Activated T-cell treated with anti-CD3 and anti-CD28 coated beads, Interleukin-2, amount 50 U/mL, for 48 hours (primary cell): ENCODE measurements around the gene LAMA5.

Source experiments
- DNase-seq, 2 experiments: peaks; one replicate each; pipeline ENCODE4 v3.0.0-alpha.2; 2020

Gene LAMA5

DNA sequence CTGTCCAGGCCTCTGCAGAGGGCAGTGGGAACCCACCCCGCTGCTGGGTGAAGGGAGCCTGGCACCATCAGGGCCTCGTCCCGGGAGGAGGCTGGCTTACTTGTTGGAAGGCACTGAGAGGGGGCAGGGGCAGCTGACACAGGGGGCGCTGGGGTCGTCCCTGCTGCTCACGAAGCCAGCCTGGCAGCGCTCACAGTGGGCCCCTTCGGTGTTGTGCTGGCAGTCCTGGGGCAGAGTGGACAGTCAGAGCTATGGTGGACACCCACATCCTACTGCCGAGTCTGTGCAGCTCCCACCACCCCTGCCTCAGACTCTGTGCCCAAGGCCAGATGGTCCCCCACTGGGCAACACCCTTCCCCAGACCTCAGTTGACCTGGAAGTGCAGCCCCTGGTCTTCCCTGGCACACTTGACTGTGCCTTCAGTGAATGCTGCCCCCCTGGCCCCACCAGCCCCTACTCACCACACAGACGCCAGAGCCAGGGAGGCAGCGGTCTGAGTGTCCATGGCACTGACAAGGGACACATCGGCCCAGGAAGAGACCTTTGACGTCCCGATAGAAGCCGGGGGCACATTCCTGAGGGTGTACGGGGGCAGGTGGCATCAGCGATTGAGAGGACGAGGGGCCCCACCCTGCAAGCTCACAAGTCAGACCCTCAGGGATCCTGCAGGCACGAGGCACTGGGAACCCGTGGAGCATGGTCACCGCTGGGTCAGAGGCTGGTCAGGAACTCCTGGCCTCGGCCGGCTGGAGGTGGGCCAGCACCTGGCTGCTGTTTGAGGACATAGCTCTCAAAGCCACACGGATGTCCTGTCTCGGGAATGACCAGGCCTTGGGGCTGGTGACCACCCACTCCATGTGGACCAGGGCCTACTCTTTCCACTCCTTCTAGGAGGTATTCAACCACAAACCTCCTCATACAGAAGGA lies 42.9 kb downstream of the LAMA5 start:
- no peak for DNase-seq

DNA sequence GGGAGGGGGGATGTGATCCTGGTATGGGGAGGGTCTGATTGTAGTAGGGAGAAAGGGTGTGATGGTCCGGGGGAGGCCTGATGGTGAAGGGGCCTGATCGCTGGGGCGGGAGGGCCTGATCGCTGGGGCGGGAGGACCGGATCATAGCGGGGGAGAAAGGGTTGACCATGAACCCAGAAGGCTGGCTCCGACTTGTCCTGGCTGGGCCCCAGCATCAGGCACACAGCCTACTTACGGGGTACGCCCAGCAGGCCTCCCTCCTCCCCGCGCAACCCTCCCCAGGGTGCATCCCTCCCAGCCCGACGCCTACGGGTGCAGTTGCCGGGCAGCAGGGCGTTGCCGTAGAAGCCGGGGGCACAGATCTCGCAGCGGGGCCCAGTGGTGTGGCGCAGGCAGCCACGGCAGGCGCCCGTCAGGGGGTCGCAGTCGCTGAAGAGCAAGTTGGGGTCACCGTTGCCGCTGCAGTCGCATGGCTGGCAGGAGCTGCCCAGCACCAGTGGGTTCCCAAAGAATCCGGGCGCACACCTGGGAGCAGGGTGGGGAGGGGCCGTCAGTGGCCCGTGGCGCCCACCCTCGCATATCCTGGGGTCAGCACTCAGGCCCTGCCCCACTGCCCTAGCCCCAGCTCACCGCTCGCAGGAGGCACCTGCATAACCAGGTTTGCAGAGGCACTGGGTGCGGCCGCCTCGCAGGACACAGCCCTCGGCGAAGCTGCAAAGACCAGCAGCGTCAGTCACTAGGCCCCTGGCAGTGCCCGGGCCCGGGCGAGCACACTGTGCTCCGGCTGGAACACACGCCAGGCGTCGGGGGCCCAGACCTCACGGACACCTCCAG lies 43.7 kb downstream of the LAMA5 start:
- DNase-seq = no peak

DNA sequence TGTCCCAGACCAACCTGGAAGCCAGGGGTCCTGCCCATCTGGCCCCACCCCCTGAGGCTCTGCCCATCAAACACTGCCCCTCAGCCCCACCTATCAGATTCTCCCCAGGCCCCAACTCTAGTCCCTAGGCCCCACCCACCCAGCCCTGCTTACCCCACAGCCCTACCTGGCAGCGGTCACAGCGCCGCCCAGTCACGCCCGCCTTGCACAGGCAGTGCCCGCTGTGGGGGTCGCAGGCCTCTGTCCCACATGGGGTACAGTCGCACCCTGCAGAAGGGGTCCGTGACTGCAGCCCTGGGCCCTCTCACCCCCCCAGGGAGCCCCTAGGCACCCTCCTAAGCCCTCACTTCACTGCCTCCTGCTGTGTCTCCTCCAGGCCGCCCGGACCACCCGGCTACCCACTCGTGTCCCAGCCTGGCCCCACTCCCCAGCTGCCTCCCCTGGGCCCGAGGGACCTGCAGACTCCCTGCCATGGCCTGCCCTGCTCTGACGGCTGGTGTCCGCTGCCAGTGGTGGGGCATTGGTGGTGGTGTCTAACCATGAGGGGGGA lies 44.5 kb downstream of the LAMA5 start:
- DNase-seq = no peak

DNA sequence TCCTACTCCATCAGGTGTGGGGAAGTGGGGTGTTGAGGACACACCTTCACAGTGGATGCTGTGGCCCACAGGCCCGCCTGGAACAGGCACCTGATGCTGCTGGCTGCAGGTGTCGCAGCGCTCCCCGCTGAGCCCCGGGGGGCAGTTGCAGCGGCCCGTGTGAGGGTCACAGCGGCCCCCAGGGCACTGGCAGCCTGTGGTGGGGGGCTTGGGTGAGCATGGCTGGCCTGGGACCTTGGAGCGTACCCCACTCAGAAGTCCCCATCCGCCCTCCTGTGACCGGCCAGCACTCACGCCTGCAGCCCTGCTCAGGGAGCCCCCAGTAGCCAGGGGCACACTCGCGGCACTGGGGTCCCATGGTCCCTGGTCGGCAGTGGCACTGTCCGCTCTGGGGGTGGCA lies 45.1 kb downstream of the LAMA5 start:
- DNase-seq = no peak

DNA sequence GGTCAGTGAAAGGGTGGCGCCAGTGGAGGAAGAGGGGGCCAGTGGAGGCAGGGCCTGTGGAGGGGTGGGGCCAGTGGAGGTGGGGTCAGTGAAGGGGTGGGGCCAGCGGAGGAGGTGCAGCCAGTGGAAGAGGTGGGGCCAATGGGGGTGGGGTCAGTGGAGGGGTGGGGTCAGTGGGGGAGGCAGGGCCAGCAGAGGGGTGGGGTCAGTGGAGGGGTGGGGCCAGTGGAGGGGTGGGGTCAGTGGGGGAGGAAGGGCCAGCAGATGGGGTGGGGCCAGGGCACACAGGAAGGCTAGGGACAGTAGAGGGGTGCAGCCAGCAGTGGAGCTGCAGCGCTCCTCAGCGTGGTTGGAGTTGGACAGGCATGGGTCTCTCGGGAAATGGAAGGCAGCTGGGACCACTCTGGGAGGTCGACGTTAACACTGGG lies 45.6 kb downstream of the LAMA5 start:
- DNase-seq = peak in 1 of 2 experiments; percentile 40

DNA sequence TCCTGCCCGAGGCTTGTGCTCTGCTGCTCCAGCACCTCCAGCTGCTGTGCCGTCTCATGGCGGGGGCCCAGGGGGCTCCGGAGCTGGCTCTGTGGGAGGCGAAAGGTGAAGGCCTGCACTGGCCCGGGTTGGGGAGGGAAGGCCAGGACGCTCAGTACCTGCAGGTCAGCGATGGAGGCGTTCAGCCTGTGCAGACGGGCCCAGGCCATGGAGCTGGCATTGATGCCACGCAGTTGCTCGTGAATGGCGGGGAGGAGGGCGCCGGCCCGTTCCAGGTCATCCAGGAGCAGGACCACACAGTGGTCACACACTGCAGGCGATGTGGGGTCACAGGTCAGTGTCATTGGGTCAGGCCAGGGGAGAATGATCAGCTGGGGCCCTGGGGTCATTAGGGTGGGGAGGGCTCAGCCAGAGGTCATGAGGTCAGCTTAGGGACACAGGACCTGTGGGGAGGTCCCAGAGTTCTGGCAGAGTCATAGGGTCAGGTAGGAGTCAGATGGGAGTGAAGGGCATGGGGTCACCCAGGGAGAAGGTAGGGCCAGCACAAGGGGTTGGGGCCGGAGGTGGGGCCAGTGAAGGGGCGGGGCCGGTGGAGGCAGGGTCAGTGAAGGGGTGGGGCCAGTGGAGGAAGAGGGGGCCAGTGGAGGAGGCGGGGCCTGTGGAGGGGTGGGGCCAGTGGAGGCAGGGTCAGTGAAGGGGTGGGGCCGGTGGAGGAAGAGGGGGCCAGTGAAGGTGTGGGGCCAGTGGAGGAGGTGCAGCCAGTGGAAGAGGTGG lies 46.3 kb downstream of the LAMA5 start:
- DNase-seq = peak in 1 of 2 experiments; percentile 36

DNA sequence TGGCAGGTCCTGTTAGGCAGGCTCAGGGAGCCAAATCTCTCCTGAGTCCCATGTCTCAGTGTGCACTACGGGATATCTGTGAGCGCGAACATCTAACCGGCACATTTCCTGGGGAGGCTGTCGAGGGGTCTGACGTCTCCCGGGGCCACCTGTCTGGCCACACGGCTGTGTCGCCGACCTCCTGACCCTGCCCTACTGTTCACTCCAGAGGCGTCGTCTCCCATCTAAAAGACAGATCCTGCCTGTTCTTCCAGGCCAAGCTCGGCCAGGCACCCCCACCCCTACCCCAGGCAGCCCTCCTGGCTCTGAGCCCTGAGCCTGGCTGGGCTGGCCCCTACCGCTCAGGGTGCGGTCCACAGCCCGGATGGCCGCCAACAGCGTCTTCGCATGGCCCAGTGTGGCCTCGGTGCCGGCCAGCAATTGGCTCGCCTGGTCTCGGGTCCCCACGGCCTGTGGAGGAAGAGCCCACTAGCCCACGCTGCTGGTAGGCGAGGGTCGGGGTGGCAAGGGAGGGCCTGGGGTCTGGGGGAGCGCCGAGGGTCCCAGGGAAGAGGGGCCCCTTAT lies 47.7 kb downstream of the LAMA5 start:
- DNase-seq = no peak

DNA sequence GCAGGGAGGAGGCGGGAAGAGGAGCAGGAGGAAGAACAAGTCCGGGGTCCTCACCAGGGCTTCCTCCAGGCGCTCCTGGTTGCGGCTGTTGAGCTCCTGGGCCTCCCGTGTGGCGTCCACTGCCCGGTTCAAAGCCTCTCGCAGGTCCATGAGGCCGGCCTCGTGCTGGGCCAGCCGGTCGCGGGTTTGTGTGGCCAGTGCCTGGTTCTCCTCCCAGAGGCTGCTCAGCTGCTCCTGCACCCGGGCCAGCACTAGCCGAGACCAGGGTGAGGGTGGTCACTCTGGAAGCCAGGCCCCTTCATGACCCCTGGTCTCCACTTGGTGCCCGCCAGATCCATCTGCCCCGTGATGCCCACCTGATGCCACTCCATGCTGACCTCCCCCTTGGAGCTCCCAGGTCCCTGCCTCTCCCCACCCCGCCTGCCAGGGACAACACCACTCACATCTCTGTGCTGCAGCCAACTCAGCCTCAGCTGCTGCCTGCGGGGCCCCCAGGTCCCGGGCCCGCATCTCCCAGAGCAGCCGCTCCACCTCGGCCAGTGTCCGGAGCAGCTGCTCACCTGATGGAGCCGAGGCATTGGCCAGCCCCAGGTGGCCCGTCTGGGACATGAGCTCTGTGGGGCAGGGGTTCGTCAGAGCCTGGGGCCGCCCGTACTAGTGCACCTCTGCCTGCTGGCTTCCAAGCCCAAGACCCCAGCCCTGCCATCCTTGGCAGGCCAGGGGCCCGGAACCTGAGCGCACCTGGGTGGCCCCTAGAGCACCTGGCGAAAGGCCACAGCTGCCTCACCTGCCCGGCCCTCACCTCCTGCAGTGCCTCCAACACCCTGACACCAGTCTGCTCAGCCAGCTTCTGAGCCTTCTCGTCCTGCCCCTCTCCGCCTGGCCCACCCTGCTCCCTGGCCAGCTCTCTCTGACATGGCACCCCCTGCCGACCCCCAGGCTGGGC lies 48.4 kb downstream of the LAMA5 start:
- DNase-seq = no peak

DNA sequence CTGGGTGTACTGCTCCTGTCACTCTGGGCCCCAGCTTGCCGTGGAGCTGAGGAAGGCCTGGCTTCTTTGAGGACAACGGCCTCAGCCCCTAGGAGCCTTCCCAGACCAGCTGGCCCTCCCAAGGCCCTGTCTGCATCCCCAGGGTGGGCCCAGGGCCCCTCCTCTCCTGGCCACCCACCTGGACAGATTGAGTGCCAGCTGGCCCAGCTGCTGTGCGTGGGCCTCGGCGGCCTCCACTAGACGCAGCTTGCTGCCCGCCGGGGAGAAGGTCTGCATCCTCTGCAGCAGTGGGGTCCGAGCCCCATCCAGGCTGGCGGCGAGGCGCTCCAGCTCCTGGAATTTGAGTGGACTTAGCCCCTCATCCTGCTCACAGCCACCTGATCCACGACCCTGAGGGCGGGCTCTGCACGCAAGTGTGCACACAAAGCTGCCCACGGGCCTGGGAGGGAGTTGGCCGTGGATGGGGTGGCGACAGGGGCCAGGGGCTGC lies 49.9 kb downstream of the LAMA5 start:
- no peak for DNase-seq

DNA sequence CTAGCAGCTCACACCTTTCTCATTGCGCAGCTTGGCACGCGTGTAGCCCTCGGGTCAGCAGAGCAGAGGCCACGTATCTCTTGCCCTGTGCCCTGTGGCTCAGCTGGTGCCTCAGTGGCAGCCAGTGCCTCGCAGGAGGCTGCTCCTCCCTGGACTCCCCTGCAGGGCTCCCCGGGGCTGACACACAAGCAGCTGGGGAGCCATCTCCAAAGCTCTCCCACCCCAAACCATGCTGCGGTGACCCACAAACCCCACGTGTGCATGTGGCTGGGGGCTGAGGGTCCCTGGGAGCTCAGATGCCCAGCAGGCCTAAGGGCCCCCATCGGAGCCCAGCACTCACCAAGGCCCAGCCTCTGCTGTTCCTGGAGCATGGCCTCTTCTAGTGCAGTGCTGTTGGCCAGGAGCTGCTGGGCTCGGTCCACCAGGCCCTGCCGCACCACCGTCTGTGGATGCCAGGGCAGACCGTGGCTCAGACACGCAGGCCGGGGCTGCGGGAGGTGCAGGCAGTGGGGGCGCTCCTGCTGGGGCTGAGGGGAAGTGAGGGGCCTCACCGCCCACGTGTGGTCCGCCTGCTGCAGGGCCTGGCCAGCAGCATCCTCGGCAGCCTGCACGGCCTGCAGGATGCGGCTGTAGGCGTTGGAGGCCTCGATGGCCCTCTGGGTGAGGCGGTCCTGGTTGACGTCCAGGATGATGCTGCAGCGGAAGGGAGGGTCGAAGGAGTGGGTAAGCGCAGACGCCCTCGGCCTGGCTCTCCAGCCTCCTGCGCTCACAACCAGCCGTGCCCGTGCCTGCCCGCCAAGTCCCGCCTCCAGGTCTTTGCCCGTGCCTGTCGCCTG lies 50.6 kb downstream of the LAMA5 start:
- DNase-seq = no peak

DNA sequence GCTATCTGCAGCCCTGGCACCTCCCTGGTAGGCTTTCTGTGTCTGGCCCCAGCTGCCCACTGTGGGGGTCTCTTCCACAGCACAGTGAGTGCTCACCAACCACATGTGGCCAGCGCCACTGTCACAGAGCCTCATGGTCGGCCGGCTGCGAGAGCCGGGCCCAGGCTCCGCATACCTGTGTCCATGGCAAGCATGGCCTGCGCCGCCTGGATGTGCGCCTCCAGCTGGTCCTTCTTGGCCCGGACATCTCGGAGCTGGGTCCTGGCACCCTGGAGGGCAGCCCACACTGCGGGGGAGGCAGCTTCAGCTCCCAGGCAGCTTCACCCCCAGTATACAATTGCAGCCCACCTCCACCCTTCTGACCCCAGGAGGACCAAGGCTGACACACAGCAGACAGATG lies 51.3 kb downstream of the LAMA5 start:
- no peak for DNase-seq

DNA sequence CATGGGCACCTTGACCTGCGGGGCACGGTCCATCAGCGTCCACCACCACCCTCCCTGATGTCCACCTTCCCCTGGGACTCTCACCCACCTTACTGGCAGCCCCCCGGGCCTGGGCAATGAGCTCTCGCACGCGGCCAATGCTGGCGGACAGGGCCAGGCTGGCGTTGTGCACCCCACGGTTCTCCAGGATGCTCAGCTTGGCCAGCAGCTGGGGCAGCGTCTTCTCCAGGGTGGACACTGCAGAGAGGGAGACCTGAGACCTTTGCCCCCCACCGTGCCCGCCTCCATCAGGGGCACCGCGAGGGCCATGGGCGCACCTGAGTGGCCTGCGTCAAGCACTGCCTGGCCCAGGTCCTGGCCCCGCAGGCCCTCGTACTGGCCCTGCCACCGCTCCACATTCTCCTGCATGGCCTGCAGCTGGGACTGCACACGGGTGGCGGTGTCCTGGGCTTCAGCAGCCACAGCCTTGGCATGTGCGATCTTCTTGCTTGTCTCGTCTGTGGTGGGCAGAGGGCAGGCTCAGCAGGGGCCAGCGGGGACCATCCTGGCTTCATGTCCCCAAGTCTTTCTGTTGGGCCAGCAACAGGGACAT lies 52.3 kb downstream of the LAMA5 start:
- DNase-seq = no peak

DNA sequence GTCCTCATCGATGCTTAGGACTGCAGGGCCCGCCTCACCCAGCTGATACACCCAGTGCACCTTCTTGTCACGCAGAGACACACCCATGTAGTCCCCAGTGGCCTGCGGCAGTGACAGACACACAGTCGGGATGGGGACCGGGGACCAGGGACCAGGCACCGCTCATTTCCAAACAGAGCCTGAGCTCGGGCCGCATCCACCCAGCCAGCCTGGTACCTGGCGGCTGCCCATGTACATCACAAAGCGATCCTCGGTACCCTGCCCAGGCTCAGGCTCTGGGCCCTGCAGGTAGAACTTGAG lies 52.8 kb downstream of the LAMA5 start:
- DNase-seq = no peak

DNA sequence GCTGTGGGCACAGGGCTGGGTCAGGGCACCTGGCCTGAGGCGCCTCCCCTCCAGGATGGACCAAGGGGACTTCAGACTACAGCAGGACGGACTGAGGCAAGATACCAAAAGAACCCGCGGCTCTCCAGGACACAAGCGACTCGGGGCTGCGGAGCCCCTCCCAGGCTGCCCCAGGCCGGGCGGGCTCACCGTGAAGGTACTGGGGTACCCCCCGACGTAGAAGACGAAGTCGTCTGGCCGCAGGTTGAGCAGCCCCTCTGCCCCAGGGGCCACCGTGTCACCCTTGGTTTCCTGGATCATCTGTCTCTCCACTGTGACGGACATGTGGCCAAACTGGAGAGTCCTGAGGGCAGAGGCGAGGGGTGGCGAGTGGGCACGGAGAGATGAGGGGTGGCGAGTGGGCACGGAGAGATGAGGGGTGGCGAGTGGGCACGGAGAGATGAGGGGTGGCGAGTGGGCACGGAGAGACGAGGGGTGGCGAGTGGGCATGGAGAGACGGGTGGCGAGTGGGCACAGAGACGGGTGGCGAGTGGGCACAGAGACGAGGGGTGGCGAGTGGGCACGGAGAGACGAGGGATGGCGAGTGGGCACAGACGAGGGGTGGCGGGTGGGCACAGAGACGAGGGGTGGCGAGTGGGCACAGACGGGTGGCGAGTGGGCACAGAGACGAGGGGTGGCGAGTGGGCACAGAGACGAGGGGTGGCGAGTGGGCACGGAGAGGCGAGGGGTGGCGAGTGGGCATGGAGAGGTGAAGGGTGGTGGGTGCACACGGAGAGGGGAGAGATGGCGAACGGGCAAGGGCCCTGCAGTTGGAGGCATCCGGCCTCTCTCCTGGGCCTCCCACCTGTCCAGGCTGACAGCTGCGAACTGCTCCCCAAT lies 53.4 kb downstream of the LAMA5 start:
- DNase-seq = no peak

DNA sequence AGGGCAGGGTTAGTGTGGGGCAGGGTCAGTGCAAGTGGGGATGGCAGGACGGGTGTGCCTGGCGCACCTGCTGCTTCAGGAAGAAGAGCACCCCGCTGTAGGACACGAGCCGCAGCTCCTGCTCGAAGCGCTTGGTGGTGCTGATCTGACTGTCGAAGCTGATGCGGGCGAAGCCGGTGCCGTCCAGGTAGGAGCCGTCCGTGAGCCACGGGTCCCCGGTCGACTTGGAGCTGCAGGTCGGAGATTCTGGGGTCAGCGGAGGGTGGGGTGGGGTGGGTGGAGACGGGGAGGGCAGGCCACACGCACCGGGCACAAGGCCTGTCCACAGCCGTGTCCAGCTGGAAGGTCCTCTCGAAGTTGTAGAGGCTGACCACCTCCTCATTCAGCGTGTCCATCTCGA lies 54.1 kb downstream of the LAMA5 start:
- no peak for DNase-seq

DNA sequence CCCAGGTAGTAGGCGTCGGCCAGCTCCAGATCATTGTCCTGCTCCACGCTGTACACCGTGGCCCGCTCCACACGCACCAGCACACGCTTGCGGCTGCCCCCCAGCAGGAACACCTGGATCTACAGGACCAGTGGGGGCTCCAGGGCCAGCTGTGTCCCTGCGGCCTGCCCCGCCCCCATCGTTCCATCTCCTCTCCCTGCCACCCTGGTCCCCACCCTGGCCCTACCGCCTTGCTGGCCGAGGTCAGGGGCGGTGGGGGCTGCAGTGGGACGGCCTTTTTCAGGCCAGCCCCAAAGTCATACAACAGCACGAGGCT lies 54.5 kb downstream of the LAMA5 start:
- no peak for DNase-seq

DNA sequence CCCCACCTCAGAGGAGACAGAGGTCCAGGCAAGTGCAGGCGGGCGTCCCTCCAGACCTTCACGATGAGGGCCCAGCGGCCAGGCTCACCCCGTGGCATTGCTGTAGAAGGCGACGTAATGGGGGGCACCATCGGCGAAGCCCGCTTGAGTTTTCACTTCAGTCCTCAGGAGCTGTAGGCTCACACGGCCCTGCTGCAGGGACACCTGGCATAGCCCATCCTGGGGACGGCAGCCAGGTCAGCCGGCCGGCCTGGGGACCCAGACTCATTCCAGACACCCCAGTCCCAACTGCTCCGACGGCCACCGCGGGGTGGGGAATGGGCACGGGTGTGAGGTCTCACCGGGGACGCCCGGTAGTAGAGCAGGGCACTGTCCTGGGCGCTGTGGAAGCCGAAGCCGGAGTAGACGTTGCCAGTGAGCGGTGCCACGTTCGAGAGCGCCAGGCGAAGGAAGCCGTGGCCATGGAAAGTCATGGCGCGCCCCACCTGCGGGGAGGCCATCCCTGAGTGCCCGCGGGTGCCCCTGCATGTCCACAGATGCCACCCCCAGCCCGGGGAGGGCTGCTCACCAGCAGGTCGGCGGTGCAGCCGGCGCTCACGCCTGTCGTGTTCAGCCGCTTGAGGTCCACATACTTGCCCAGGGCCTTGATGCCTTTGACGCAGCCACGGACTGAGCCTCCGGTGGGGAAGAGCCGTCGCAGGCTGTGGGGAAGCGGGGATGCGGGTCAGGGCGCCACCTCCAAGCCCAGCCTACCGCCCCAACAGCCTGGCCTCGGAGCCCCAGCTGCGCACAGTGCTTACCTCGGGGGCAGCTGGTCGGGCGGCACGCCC lies 55.1 kb downstream of the LAMA5 start:
- DNase-seq = no peak

DNA sequence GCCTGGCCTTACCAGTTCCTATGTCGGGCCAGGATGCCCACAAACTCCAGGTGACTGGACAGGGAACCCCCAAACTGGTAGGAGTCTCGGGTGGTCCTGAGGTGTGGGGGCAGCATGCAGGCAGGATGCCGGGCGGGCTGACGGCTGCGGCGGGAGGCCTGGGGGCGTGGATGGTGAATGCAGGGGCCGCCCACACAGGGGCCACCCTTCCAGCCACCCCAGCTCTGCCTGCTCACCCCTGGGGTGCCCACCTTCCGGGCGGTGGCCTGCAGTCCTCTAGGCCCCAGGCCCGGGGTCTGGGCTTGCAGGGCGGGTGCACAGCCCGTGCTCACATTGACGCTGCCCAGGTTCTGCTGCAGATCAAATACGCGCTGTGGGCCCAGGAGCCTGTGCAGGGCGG lies 56.0 kb downstream of the LAMA5 start:
- no peak for DNase-seq
